CD4-positive, alpha-beta memory T cell (primary cell): ENCODE results near the gene FSTL3. TPM values are rescaled to one million over a fixed set of nuclear protein-coding genes. Genes with fewer than 3 reads are reported as not detected.
"Not testable (repeated sequence)": the region's sequence is repeated elsewhere in the genome, so short reads cannot be mapped to it uniquely, and the experiment has no call there.

ENCODE experiments used
- CTCF ChIA-PET: fragments of 350-600 bp; sonication (Branson Sonifier 250); formaldehyde crosslinking; loops from one replicate; lab custom pipeline; 2021; ENCODE audit warnings: inconsistent platforms; ENCODE audit not compliant: partially characterized antibody; lab: Charles Lee
- POLR2A ChIA-PET: fragments of 350-600 bp; sonication (Branson Sonifier 250); formaldehyde crosslinking; loops from one replicate; lab custom pipeline; 2021; ENCODE audit not compliant: partially characterized antibody; lab: Charles Lee
- DNase-seq, 5 donors: peaks; one replicate each; pipeline versions ENCODE4 v3.0.0 to v3.0.0-alpha.2; 2020 to 2022; ENCODE audit warnings: mixed read lengths in 1 of 5
- H3K27ac ChIP-seq: one replicate; pipeline ENCODE4 v1.7.0; 2013; ENCODE audit warnings: low read depth, low read length
- H3K27me3 ChIP-seq: 2 replicates; pipeline ENCODE4 v1.7.0; 2013; ENCODE audit warnings: mild to moderate bottlenecking, low read length, moderate library complexity; ENCODE audit not compliant: insufficient read depth
- H3K36me3 ChIP-seq: 2 replicates; pipeline ENCODE4 v1.7.0; 2013; ENCODE audit warnings: mild to moderate bottlenecking, low read length, moderate library complexity; ENCODE audit not compliant: insufficient read depth
- H3K4me1 ChIP-seq: 2 replicates; pipeline ENCODE4 v1.7.0; 2013; ENCODE audit warnings: mild to moderate bottlenecking, low read length, moderate library complexity; ENCODE audit not compliant: insufficient read depth
- H3K4me3 ChIP-seq, 2 donors: one replicate each; pipeline ENCODE4 v1.7.0; 2013; ENCODE audit warnings: low read length in 2 of 2, mild to moderate bottlenecking in 1 of 2
- H3K9me3 ChIP-seq, 2 donors: one replicate each; pipeline ENCODE4 v1.7.0; 2013; ENCODE audit warnings: low read length in 2 of 2, control low read depth in 1 of 2; ENCODE audit not compliant: control insufficient read depth in 1 of 2
- H3K27ac Mint-ChIP-seq, 7 donors: one replicate each; pipeline ENCODE4 v1.8.0; 2020 to 2021; ENCODE audit warnings: mixed read lengths in 7 of 7, mild to moderate bottlenecking in 6 of 7, inconsistent platforms in 3 of 7, moderate library complexity in 3 of 7
- H3K27me3 Mint-ChIP-seq, 2 donors: one replicate each; pipeline ENCODE4 v1.8.0; 2020 to 2021; ENCODE audit warnings: mixed read lengths in 2 of 2
- H3K36me3 Mint-ChIP-seq, 2 donors: one replicate each; pipeline ENCODE4 v1.8.0; 2020 to 2021; ENCODE audit warnings: mixed read lengths in 2 of 2, inconsistent platforms in 1 of 2, mild to moderate bottlenecking in 1 of 2
- H3K4me1 Mint-ChIP-seq, 4 donors: one replicate each; pipeline ENCODE4 v1.8.0; 2020 to 2021; ENCODE audit warnings: mixed read lengths in 4 of 4, mild to moderate bottlenecking in 1 of 4
- H3K4me3 Mint-ChIP-seq, 8 donors: one replicate each; pipeline ENCODE4 v1.8.0; 2020 to 2021; ENCODE audit warnings: mixed read lengths in 8 of 8, mild to moderate bottlenecking in 7 of 8, moderate library complexity in 6 of 8, inconsistent platforms in 3 of 8
- H3K9me3 Mint-ChIP-seq, 8 donors: one replicate each; pipeline ENCODE4 v1.8.0; 2020 to 2021; ENCODE audit warnings: mixed read lengths in 8 of 8, mild to moderate bottlenecking in 5 of 8, inconsistent platforms in 3 of 8, moderate library complexity in 1 of 8
- intact Hi-C: fragments of 100-400 bp; cut with micrococcal nuclease; formaldehyde crosslinking; loops from one replicate; pipeline ENCODE4 v1.15.1; 2023
- polyA plus RNA-seq, 2 donors: library from polyadenylated mRNA; unstranded; fragments of 300-500 nt; fragmentation: Illumina TruSeq; gene quantifications; one replicate each; pipeline ENCODE4 v1.2.3, GENCODE V29; 2021
- total RNA-seq, 2 experiments: library from RNA; stranded (reverse); gene quantifications; one replicate each; pipeline ENCODE4 v1.2.3, GENCODE V29; 2021

Gene FSTL3
- total and polyA plus RNA-seq, 4 experiments from 2014 or later, result 2.0 to 3.4 (median 2.5) TPM

GRCh38 chr19:666985-667573, 9.1 kb upstream of the FSTL3 start:
- Mint-ChIP-seq H3K4me3 (peak overlapping the region in 1 of 8 donors; percentile 36), H3K27ac (peak overlapping the region in 1 of 7 donors; percentile 16), H3K4me1 (peaks cover 2 to 20% (median 14%) of the 10 kb centered on the region in 4 donors)
- H3K4me1 ChIP-seq, result peaks cover 19% of the 10 kb centered on the region
- DNase-seq, H3K36me3 ChIP-seq, H3K27ac ChIP-seq, H3K9me3 Mint-ChIP-seq, intact Hi-C loops, H3K27me3 ChIP-seq, H3K36me3 Mint-ChIP-seq, H3K27me3 Mint-ChIP-seq, H3K9me3 ChIP-seq, H3K4me3 ChIP-seq: not testable (repeated sequence)
- ChIA-PET POLR2A (interaction anchor here (0.6 kb wide), 1 partner anchor 8 kb away, joined by 3 read pairs; no protein-coding TSS in a partner anchor), CTCF (interaction anchor here (0.9 to 1.2 kb wide), 3 partner anchors 11 to 70 kb away, joined by 3 read pairs; no protein-coding TSS in a partner anchor)

- peak overlapping the region in 1 of 7 donors; percentile 14 for H3K27ac Mint-ChIP-seq
- H3K4me3 Mint-ChIP-seq, CTCF ChIA-PET: not testable (repeated sequence)
These were observed 7.3 kb upstream of the FSTL3 start for GRCh38 chr19:668675-669434.

GRCh38 chr19:670609-671075, 5.5 kb upstream of the FSTL3 start:
- no peak overlapping the region for H3K27ac ChIP-seq
- Mint-ChIP-seq H3K4me3 (no peak overlapping the region), H3K36me3 (no peaks in the 10 kb centered on the region), H3K27me3 (peaks cover 11 to 20% of the 10 kb centered on the region in 2 donors), H3K4me1 (peaks cover 0 to 6% (median 2%) of the 10 kb centered on the region in 4 donors), H3K9me3 (peaks cover 0 to 7% (median 0%) of the 10 kb centered on the region in 8 donors), H3K27ac (no peak overlapping the region)
- H3K4me1 ChIP-seq, result no peaks in the 10 kb centered on the region
- DNase-seq, result peak in 1 of 5 donors; percentile 25
- CTCF ChIA-PET, result no interaction called here
- no peak overlapping the region for H3K4me3 ChIP-seq
- H3K36me3 ChIP-seq, result no peaks in the 10 kb centered on the region
- peaks cover 2% of the 10 kb centered on the region for H3K27me3 ChIP-seq
- intact Hi-C loops, result no loop called here
- no peaks in the 10 kb centered on the region for H3K9me3 ChIP-seq
- POLR2A ChIA-PET, result interaction anchor here (0.8 kb wide), 1 partner anchor 9 kb away, joined by 3 read pairs; no protein-coding TSS in a partner anchor

More at GRCh38 chr19:668675-669434, 7.3 kb upstream of the FSTL3 start:
- peaks cover 12% of the 10 kb centered on the region for H3K4me1 ChIP-seq
- H3K9me3 Mint-ChIP-seq, H3K27me3 Mint-ChIP-seq, H3K9me3 ChIP-seq, H3K27ac ChIP-seq, DNase-seq, H3K36me3 ChIP-seq, H3K4me3 ChIP-seq, H3K27me3 ChIP-seq, intact Hi-C loops, H3K36me3 Mint-ChIP-seq: not testable (repeated sequence)
- peaks cover 0 to 14% (median 8%) of the 10 kb centered on the region in 4 donors for H3K4me1 Mint-ChIP-seq
- POLR2A ChIA-PET, result interaction anchor here (1.2 kb wide), 1 partner anchor 128 kb away, joined by 4 read pairs; no protein-coding TSS in a partner anchor

- Histone ChIP-seq H3K27ac (no peak overlapping the region), H3K27me3 (peaks cover 5% of the 10 kb centered on the region), H3K4me3 (no peak overlapping the region), H3K36me3 (no peaks in the 10 kb centered on the region), H3K4me1 (peaks cover 6% of the 10 kb centered on the region), H3K9me3 (no peaks in the 10 kb centered on the region)
- Mint-ChIP-seq H3K4me3 (no peak overlapping the region), H3K9me3 (no peaks in the 10 kb centered on the region), H3K4me1 (peaks cover 0 to 6% (median 3%) of the 10 kb centered on the region in 4 donors), H3K27me3 (peaks cover 15 to 17% of the 10 kb centered on the region in 2 donors), H3K36me3 (no peaks in the 10 kb centered on the region), H3K27ac (peak overlapping the region in 2 of 7 donors; percentile 35 to 75)
- peak in 1 of 5 donors; percentile 37 for DNase-seq
- ChIA-PET POLR2A (interaction anchor here (0.5 kb wide), 1 partner anchor 8 kb away, joined by 3 read pairs; no protein-coding TSS in a partner anchor), CTCF (no interaction called here)
- intact Hi-C loops, result no loop called here
These were observed 1.7 kb upstream of the FSTL3 start for GRCh38 chr19:674282-675151.

GRCh38 chr19:676007-676338, 219 bp upstream of the FSTL3 start:
- Histone ChIP-seq H3K27ac (no peak overlapping the region), H3K27me3 (peaks cover 5% of the 10 kb centered on the region), H3K4me3 (no peak overlapping the region), H3K36me3 (no peaks in the 10 kb centered on the region), H3K4me1 (peaks cover 7% of the 10 kb centered on the region), H3K9me3 (no peaks in the 10 kb centered on the region)
- Mint-ChIP-seq H3K27me3 (peaks cover 15 to 17% of the 10 kb centered on the region in 2 donors), H3K4me1 (peaks cover 0 to 11% (median 3%) of the 10 kb centered on the region in 4 donors), H3K9me3 (peaks cover 0 to 4% (median 0%) of the 10 kb centered on the region in 8 donors), H3K27ac (no peak overlapping the region), H3K4me3 (peak overlapping the region in 1 of 8 donors; percentile 51), H3K36me3 (no peaks in the 10 kb centered on the region)
- ChIA-PET CTCF (interaction anchor here (1.0 kb wide), 1 partner anchor 88 kb away, joined by 4 read pairs; no protein-coding TSS in a partner anchor), POLR2A (interaction anchor here (1.0 to 1.1 kb wide), 2 partner anchors 13 to 101 kb away, joined by 3 read pairs; partner anchors contain the start of gene RNF126)
- DNase-seq, result no peak
- intact Hi-C loops, result no loop called here

- Histone ChIP-seq H3K4me3 (no peak overlapping the region), H3K36me3 (no peaks in the 10 kb centered on the region), H3K27me3 (peaks cover 5% of the 10 kb centered on the region), H3K4me1 (peaks cover 13% of the 10 kb centered on the region), H3K9me3 (no peaks in the 10 kb centered on the region), H3K27ac (no peak overlapping the region)
- DNase-seq, result peak in 1 of 5 donors; percentile 22
- POLR2A ChIA-PET, result interaction anchor here (0.6 to 5.2 kb wide), 5 partner anchors 14 to 592 kb away, joined by 3 to 33 read pairs (median 3); partner anchors contain the start of genes CIRBP and RNF126
- no peaks in the 10 kb centered on the region for H3K36me3 Mint-ChIP-seq
- H3K4me3 Mint-ChIP-seq, result no peak overlapping the region
- peaks cover 15 to 17% of the 10 kb centered on the region in 2 donors for H3K27me3 Mint-ChIP-seq
- CTCF ChIA-PET, result no interaction called here
- H3K9me3 Mint-ChIP-seq, result peaks cover 0 to 4% (median 0%) of the 10 kb centered on the region in 8 donors
- peaks cover 0 to 11% (median 3%) of the 10 kb centered on the region in 4 donors for H3K4me1 Mint-ChIP-seq
- H3K27ac Mint-ChIP-seq, result no peak overlapping the region
- intact Hi-C loops, result no loop called here
These were observed 1.0 kb downstream of the FSTL3 start for GRCh38 chr19:677201-677600.
